Gastrocnemius medialis (tissue), 4 donors: Measurements from ENCODE around the gene FAHD2A.

Experiments
- POLR2A ChIP-seq, 2 donors: fragments of 450-650 bp; IDR thresholded peaks; one replicate each; pipeline ENCODE4 v1.6.1; 2017; ENCODE audit warnings: antibody characterized with exemption in 2 of 2, mild to moderate bottlenecking in 2 of 2, moderate library complexity in 2 of 2
- TF ChIP-seq, protein P1 (sequence below), 5 experiments: fragments of 450-650 bp in 3 of 5; fragments of 200-600 bp in 2 of 5; sonication (generic) in 2 of 5; IDR thresholded peaks in 4 of 5; conservative IDR thresholded peaks in 1 of 5; 1 replicate in 4 of 5; 2 replicates in 1 of 5; pipeline ENCODE4 v1.5.1; 2016 to 2019; ENCODE audit warnings: antibody characterized with exemption in 5 of 5, mild to moderate bottlenecking in 3 of 5, moderate library complexity in 3 of 5

DNA sequence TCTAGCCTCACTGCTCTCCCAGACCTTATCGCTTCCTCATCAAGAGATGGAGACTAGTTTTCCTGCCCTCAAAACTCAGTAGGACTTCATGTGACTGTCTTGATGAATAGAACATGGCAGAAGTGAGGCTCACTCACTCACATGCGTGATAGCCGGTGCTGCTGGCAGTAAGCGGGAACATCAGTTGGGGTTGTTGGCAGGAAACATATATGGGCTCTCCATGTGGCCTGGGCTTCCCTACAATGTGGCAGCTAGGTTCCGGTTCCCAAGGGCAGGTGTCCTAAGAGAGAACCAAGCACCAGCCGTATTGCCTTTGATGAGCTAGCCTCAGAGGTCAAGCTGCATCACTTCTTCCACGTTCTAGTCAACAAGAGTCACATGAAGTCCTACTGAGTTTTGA, 15.2 kb upstream of the FAHD2A start:
- TF ChIP-seq POLR2A (IDR thresholded peaks at IDR 0.05), result no peak
- TF ChIP-seq, protein P1, sequence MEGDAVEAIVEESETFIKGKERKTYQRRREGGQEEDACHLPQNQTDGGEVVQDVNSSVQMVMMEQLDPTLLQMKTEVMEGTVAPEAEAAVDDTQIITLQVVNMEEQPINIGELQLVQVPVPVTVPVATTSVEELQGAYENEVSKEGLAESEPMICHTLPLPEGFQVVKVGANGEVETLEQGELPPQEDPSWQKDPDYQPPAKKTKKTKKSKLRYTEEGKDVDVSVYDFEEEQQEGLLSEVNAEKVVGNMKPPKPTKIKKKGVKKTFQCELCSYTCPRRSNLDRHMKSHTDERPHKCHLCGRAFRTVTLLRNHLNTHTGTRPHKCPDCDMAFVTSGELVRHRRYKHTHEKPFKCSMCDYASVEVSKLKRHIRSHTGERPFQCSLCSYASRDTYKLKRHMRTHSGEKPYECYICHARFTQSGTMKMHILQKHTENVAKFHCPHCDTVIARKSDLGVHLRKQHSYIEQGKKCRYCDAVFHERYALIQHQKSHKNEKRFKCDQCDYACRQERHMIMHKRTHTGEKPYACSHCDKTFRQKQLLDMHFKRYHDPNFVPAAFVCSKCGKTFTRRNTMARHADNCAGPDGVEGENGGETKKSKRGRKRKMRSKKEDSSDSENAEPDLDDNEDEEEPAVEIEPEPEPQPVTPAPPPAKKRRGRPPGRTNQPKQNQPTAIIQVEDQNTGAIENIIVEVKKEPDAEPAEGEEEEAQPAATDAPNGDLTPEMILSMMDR (IDR thresholded peaks at IDR 0.05 in 4 of 5, conservative IDR thresholded peaks at IDR 0.05 in 1 of 5), result no peak
